Tibial nerve (tissue), 4 donors: ENCODE data around the gene NEDD4L. TPM values are rescaled to one million over a fixed set of nuclear protein-coding genes. Genes with fewer than 3 reads are reported as not detected.

Source experiments
- DNase-seq, 2 donors: peaks; one replicate each; pipeline ENCODE4 v3.0.0-alpha.2; 2019; ENCODE audit warnings: low spot score in 2 of 2
- H3K27ac ChIP-seq, 4 donors: fragments of 200-600 bp; sonication (generic) in 3 of 4; one replicate each; pipeline ENCODE4 v1.5.1; 2017 to 2019; ENCODE audit warnings: mild to moderate bottlenecking in 1 of 4
- H3K27me3 ChIP-seq, 2 donors: fragments of 200-600 bp; sonication (generic) in 1 of 2; one replicate each; pipeline versions ENCODE4 v1.5.1 to v1.6.0; 2017 to 2019
- H3K36me3 ChIP-seq, 3 donors: fragments of 200-600 bp; sonication (generic); one replicate each; pipeline ENCODE4 v1.5.1; 2018 to 2019
- H3K4me1 ChIP-seq, 4 donors: fragments of 200-600 bp; sonication (generic) in 3 of 4; one replicate each; pipeline ENCODE4 v1.5.1; 2017 to 2019
- H3K4me3 ChIP-seq, 4 donors: fragments of 200-600 bp; sonication (generic) in 3 of 4; one replicate each; pipeline ENCODE4 v1.5.1; 2017 to 2019; ENCODE audit warnings: mild to moderate bottlenecking in 1 of 4, moderate library complexity in 1 of 4
- H3K9me3 ChIP-seq, 4 donors: fragments of 200-600 bp; sonication (generic) in 3 of 4; one replicate each; pipeline ENCODE4 v1.5.1; 2017 to 2019
- CTCF ChIP-seq, 5 experiments: fragments of 200-600 bp in 3 of 5; fragments of 450-650 bp in 2 of 5; sonication (generic) in 3 of 5; IDR thresholded peaks; one replicate each; pipeline ENCODE4 v1.5.1; 2016 to 2019; ENCODE audit warnings: antibody characterized with exemption in 5 of 5, mild to moderate bottlenecking in 3 of 5, moderate library complexity in 2 of 5
- EP300 ChIP-seq, 2 donors: sonication (generic); formaldehyde crosslinking; IDR thresholded peaks; one replicate each; pipeline ENCODE4 v1.6.1; 2017; ENCODE audit warnings: antibody characterized with exemption in 2 of 2, mild to moderate bottlenecking in 1 of 2
- POLR2A ChIP-seq, 2 donors: fragments of 450-650 bp; IDR thresholded peaks; one replicate each; pipeline ENCODE4 v1.6.1; 2017; ENCODE audit warnings: antibody characterized with exemption in 2 of 2, mild to moderate bottlenecking in 2 of 2, moderate library complexity in 2 of 2
- WGBS, 2 donors: methylation state at CpG; one replicate each; pipeline ENCODE4 v1.1.5; 2018; 5-methylcytosine and 5-hydroxymethylcytosine counted together
- total RNA-seq, 4 donors: library from RNA; depleted of rRNA; stranded (reverse); fragments of >200 nt; gene quantifications; one replicate each; pipeline ENCODE4 v1.1.0, GENCODE V29; 2016

Gene NEDD4L
- total RNA-seq, 4 donors from 2014 or later, result 15.3 to 59.9 (median 26.8) TPM

- peaks cover 0 to 55% (median 19%) of the 10 kb centered on the region in 4 donors for H3K4me1 ChIP-seq
- no peaks in the 10 kb centered on the region for H3K36me3 ChIP-seq
- 56 to 58% methylated on average over 3 of the region's 3 CpGs for WGBS, 2 donors
- H3K27me3 ChIP-seq, result no peaks in the 10 kb centered on the region
- no peak for TF ChIP-seq EP300 (IDR thresholded peaks at IDR 0.05)
- TF ChIP-seq POLR2A (IDR thresholded peaks at IDR 0.05), result no peak
- no peak for TF ChIP-seq CTCF (IDR thresholded peaks at IDR 0.05)
- no peak overlapping the region for H3K4me3 ChIP-seq
- no peak for DNase-seq
- no peaks in the 10 kb centered on the region for H3K9me3 ChIP-seq
- peak overlapping the region in 2 of 4 donors; percentile 76 to 92 for H3K27ac ChIP-seq
Observed at GRCh38 chr18:58102875-58103274, 58.8 kb downstream of the NEDD4L start.

- Histone ChIP-seq H3K9me3 (no peaks in the 10 kb centered on the region), H3K27me3 (no peaks in the 10 kb centered on the region), H3K27ac (peak overlapping the region in 3 of 4 donors; percentile 31 to 83 (median 38)), H3K4me1 (peaks cover 0 to 52% (median 17%) of the 10 kb centered on the region in 4 donors), H3K36me3 (no peaks in the 10 kb centered on the region), H3K4me3 (no peak overlapping the region)
- DNase-seq, result no peak
- no peak for TF ChIP-seq CTCF (IDR thresholded peaks at IDR 0.05)
- no peak for TF ChIP-seq POLR2A (IDR thresholded peaks at IDR 0.05)
- no peak for TF ChIP-seq EP300 (IDR thresholded peaks at IDR 0.05)
- WGBS, 2 donors, result 42 to 50% methylated on average over 6 of the region's 6 CpGs
Observed at GRCh38 chr18:58103339-58103985, 59.4 kb downstream of the NEDD4L start.

GRCh38 chr18:58104096-58104495 is 60.1 kb downstream of the NEDD4L start:
- Histone ChIP-seq H3K27ac (peak overlapping the region in 3 of 4 donors; percentile 31 to 83 (median 38)), H3K27me3 (no peaks in the 10 kb centered on the region), H3K4me3 (no peak overlapping the region), H3K36me3 (no peaks in the 10 kb centered on the region), H3K4me1 (peaks cover 0 to 52% (median 17%) of the 10 kb centered on the region in 4 donors), H3K9me3 (no peaks in the 10 kb centered on the region)
- DNase-seq, result no peak
- no peak for TF ChIP-seq EP300 (IDR thresholded peaks at IDR 0.05)
- TF ChIP-seq POLR2A (IDR thresholded peaks at IDR 0.05), result no peak
- no peak for TF ChIP-seq CTCF (IDR thresholded peaks at IDR 0.05)
- 79% methylated on average over 12 of the region's 12 CpGs for WGBS, 2 donors

- WGBS, 2 donors, result 68 to 70% methylated on average over 10 of the region's 10 CpGs
- TF ChIP-seq EP300 (IDR thresholded peaks at IDR 0.05), result no peak
- no peak for TF ChIP-seq POLR2A (IDR thresholded peaks at IDR 0.05)
- TF ChIP-seq CTCF (IDR thresholded peaks at IDR 0.05), result no peak
- no peak for DNase-seq
- Histone ChIP-seq H3K4me1 (peaks cover 0 to 47% (median 14%) of the 10 kb centered on the region in 4 donors), H3K27ac (peak overlapping the region in 3 of 4 donors; percentile 52 to 83 (median 61)), H3K36me3 (no peaks in the 10 kb centered on the region), H3K9me3 (no peaks in the 10 kb centered on the region), H3K4me3 (no peak overlapping the region), H3K27me3 (no peaks in the 10 kb centered on the region)
Observed at GRCh38 chr18:58105206-58105887, 61.3 kb downstream of the NEDD4L start.

GRCh38 chr18:58105888-58106260 is 61.8 kb downstream of the NEDD4L start:
- 21 to 37% methylated on average over 3 of the region's 3 CpGs for WGBS, 2 donors
- no peaks in the 10 kb centered on the region for H3K27me3 ChIP-seq
- TF ChIP-seq POLR2A (IDR thresholded peaks at IDR 0.05), result no peak
- TF ChIP-seq CTCF (IDR thresholded peaks at IDR 0.05), result no peak
- no peak for TF ChIP-seq EP300 (IDR thresholded peaks at IDR 0.05)
- H3K4me3 ChIP-seq, result no peak overlapping the region
- no peaks in the 10 kb centered on the region for H3K9me3 ChIP-seq
- H3K4me1 ChIP-seq, result peaks cover 0 to 42% (median 13%) of the 10 kb centered on the region in 4 donors
- H3K27ac ChIP-seq, result peak overlapping the region; percentile 8 to 83 (median 49)
- H3K36me3 ChIP-seq, result no peaks in the 10 kb centered on the region
- no peak for DNase-seq
